GM23338 (cell line): Measurements from ENCODE around the gene AVP. TPM values are rescaled to one million over a fixed set of nuclear protein-coding genes. Genes with fewer than 3 reads are reported as not detected.

Experiments
- ATAC-seq: fragments of 200-7000 bp; cut with Tn5 transposase; 3 replicates; pipeline ENCODE4 v1.9.1; 2020
- DNase-seq: peaks from one replicate; pipeline ENCODE4 v3.0.0-alpha.2; 2015; ENCODE audit warnings: low spot score
- H2AFZ ChIP-seq: fragments of 200-600 bp; sonication (generic); 2 replicates; pipeline ENCODE4 v1.8.0; 2016; ENCODE audit warnings: antibody characterized with exemption, mild to moderate bottlenecking, moderate library complexity
- H3F3A ChIP-seq: fragments of 200-600 bp; sonication (generic); replicated peaks from 2 replicates; pipeline ENCODE4 v1.8.0; 2017; ENCODE audit warnings: antibody characterized with exemption, mixed run types, low read depth
- H3K27ac ChIP-seq: fragments of 200-600 bp; sonication (generic); 2 replicates; pipeline ENCODE4 v1.6.1; 2016; ENCODE audit warnings: low read depth
- H3K27me3 ChIP-seq: fragments of 200-600 bp; sonication (generic); 2 replicates; pipeline ENCODE4 v1.8.0; 2016; ENCODE audit warnings: mild to moderate bottlenecking, mixed run types, moderate library complexity; ENCODE audit not compliant: insufficient read depth
- H3K36me3 ChIP-seq: fragments of 200-600 bp; sonication (generic); 2 replicates; pipeline ENCODE4 v1.8.0; 2016; ENCODE audit warnings: mild to moderate bottlenecking; ENCODE audit not compliant: insufficient read depth
- H3K4me1 ChIP-seq: fragments of 200-600 bp; sonication (generic); 2 replicates; pipeline ENCODE4 v1.8.0; 2016; ENCODE audit warnings: mild to moderate bottlenecking, moderate library complexity; ENCODE audit not compliant: insufficient read depth
- H3K4me2 ChIP-seq: fragments of 200-600 bp; sonication (generic); 2 replicates; pipeline ENCODE4 v1.7.1; 2017; ENCODE audit warnings: mixed run types
- H3K4me3 ChIP-seq: fragments of 200-600 bp; sonication (generic); 2 replicates; pipeline ENCODE4 v1.6.1; 2016; ENCODE audit warnings: mixed run types
- H3K79me2 ChIP-seq: fragments of 200-600 bp; sonication (generic); replicated peaks from 2 replicates; pipeline ENCODE4 v1.8.0; 2017; ENCODE audit warnings: mild to moderate bottlenecking; ENCODE audit not compliant: insufficient read depth
- H3K9me2 ChIP-seq: fragments of 200-600 bp; sonication (generic); 2 replicates; pipeline ENCODE4 v1.8.0; 2017; ENCODE audit not compliant: insufficient read depth
- H4K20me1 ChIP-seq: fragments of 200-600 bp; sonication (generic); replicated peaks from 2 replicates; pipeline ENCODE4 v1.8.0; 2017; ENCODE audit warnings: mild to moderate bottlenecking; ENCODE audit not compliant: insufficient read depth
- H3K27ac Mint-ChIP-seq: 2 replicates; pipeline ENCODE4 v1.8.0; 2020; ENCODE audit warnings: inconsistent platforms, mild to moderate bottlenecking, moderate library complexity, mixed read lengths
- H3K27me3 Mint-ChIP-seq: 3 replicates; pipeline ENCODE4 v1.8.0; 2022; ENCODE audit warnings: low read depth, mild to moderate bottlenecking, moderate library complexity, mixed read lengths, inconsistent platforms; ENCODE audit not compliant: insufficient read depth, poor library complexity
- H3K36me3 Mint-ChIP-seq: 3 replicates; pipeline ENCODE4 v1.8.0; 2021; ENCODE audit warnings: low read depth, mild to moderate bottlenecking, inconsistent platforms, moderate library complexity, mixed read lengths
- H3K4me1 Mint-ChIP-seq: 3 replicates; pipeline ENCODE4 v1.8.0; 2020; ENCODE audit warnings: mild to moderate bottlenecking, inconsistent platforms, mixed read lengths
- H3K4me3 Mint-ChIP-seq: 3 replicates; pipeline ENCODE4 v1.8.0; 2021; ENCODE audit warnings: moderate library complexity, mild to moderate bottlenecking, inconsistent platforms, mixed read lengths
- H3K9me3 Mint-ChIP-seq: 3 replicates; pipeline ENCODE4 v1.8.0; 2020; ENCODE audit warnings: moderate library complexity, mild to moderate bottlenecking, inconsistent platforms, mixed read lengths
- CTCF ChIP-seq, 2 experiments: fragments of 200-600 bp in 1 of 2; sonication (generic) in 1 of 2; conservative IDR thresholded peaks; 2 replicates each; pipeline versions ENCODE4 v1.5.1 to v1.6.1; 2016 to 2017; ENCODE audit warnings: antibody characterized with exemption in 2 of 2, low read depth in 2 of 2, mild to moderate bottlenecking in 2 of 2, moderate library complexity in 1 of 2
- ZNF462 ChIP-seq: fragments of 250-450 bp; sonication (Bioruptor Pico); IDR thresholded peaks from 2 replicates; pipeline ENCODE4 v1.5.0; 2020; ENCODE audit warnings: mild to moderate bottlenecking, moderate library complexity
- polyA plus RNA-seq: library from polyadenylated mRNA; unstranded; fragments of >200 nt; fragmentation: Nextera tagmentation; extraction: Ambion mirVana; gene quantifications from 2 replicates; pipeline ENCODE4 v1.2.1, GENCODE V29; 2016
- total RNA-seq: library from RNA; depleted of rRNA; stranded (reverse); fragments of >200 nt; shearing (Covaris generic); gene quantifications from 2 replicates; pipeline ENCODE4 v1.2.3, GENCODE V29; 2014

Gene AVP
- total and polyA plus RNA-seq, 2 experiments from 2014 or later: 0.60 TPM; not detected in 1

DNA sequence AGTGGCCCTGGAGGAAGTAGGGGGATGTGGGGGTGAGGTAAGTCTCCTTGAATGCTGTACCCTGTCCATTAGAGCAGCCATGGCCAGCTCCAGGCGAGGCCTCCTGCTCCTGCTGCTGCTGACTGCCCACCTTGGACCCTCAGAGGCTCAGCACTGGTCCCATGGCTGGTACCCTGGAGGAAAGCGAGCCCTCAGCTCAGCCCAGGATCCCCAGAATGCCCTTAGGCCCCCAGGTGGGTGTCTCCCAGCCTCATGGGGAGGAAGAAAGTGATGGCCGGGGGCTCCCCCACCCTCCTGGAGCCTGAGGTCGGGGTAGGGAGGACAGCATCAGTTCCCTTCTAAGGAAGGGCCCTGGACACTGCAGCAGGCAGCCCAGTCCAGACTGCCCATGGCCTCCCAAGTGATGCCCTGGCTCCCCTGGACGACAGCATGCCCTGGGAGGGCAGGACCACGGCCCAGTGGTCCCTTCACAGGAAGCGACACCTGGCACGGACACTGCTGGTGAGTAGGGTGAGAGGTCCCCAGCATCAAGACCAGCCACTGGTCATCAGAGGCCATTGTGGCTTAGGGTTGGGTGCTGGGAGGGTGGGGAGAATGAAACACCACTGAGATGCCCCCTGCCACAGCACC, 40.1 kb downstream of the AVP start (continued):
- TF ChIP-seq ZNF462 (CRISPR knock-in tag): no peak

GRCh38 chr20:3043322-3043721, 41.2 kb downstream of the AVP start, which contains the start of gene GNRH2:
GNRH2 (plus strand) TSS chr20:3043622; CDS start chr20:3044415, 793 bp downstream.
- Histone ChIP-seq H3K9me2 (peaks cover 4% of the 10 kb centered on the region; the same call in 1 of the 2 replicates), H3K79me2 (peaks cover 11% of the 10 kb centered on the region), H3K4me2 (peak within 1 kb of the TSS; percentile 44; the same call in 1 of the 2 replicates), H2AFZ (no peak within 1 kb of the TSS), H4K20me1 (peaks cover 7% of the 10 kb centered on the region), H3F3A (0 out of 2 replicates have a peak, but pooled peaks cover under 1% of the 10 kb centered on the region), H3K4me3 (no peak within 1 kb of the TSS; the same call in 1 of the 2 replicates), H3K27ac (no peak within 1 kb of the TSS), H3K36me3 (peaks cover 10% of the 10 kb centered on the region; the same call in 1 of the 2 replicates), H3K4me1 (peaks cover 24% of the 10 kb centered on the region), H3K27me3 (no peaks in the 10 kb centered on the region)
- ATAC-seq: no peak
- TF ChIP-seq CTCF (conservative IDR thresholded peaks at IDR 0.05; ENCODE audit: low read depth in 2 of 2): no peak
- Mint-ChIP-seq H3K9me3 (no peaks in the 10 kb centered on the region; the same call in 2 of the 3 replicates), H3K27me3 (peaks cover 16% of the 10 kb centered on the region), H3K27ac (no peak within 1 kb of the TSS), H3K4me3 (peak within 1 kb of the TSS; percentile 44), H3K36me3 (peaks cover 47% of the 10 kb centered on the region), H3K4me1 (peaks cover 25% of the 10 kb centered on the region)
- DNase-seq: no peak
